ENCODE results near the gene SCFD2. TPM values are rescaled to one million over a fixed set of nuclear protein-coding genes. Genes with fewer than 3 reads are reported as not detected.

SCFD2 gene
- polyA plus RNA-seq, 3 donors = 5.4 to 9.4 (median 6.7) TPM

GRCh38 chr4:52947401-52948056 is 418.3 kb downstream of the SCFD2 start:
- no CpG with 5 or more reads among the region's 4 CpGs for WGBS (ENCODE audit: insufficient coverage)
- Mint-ChIP-seq H3K9me3 (peaks cover 0 to 2% (median 0%) of the 10 kb centered on the region in 7 donors), H3K4me1 (no peaks in the 10 kb centered on the region), H3K27me3 (ENCODE audit: low read depth in 3 of 3) (no peaks in the 10 kb centered on the region), H3K27ac (no peak overlapping the region), H3K4me3 (no peak overlapping the region), H3K36me3 (peaks cover 2 to 4% of the 10 kb centered on the region in 2 donors)
- Histone ChIP-seq H3K27me3 (ENCODE audit: control insufficient read depth in 2 of 2, insufficient read depth in 2 of 2, low read length in 2 of 2) (no peaks in the 10 kb centered on the region), H3K4me1 (ENCODE audit: control insufficient read depth in 1 of 2, insufficient read depth in 2 of 2, low read length in 2 of 2) (no peaks in the 10 kb centered on the region), H3K27ac (ENCODE audit: low read depth in 1 of 2, low read length in 2 of 2) (no peak overlapping the region), H3K79me2 (ENCODE audit: insufficient read depth, low read length) (no peaks in the 10 kb centered on the region), H3K9me3 (replicated peaks in 1 of 2; ENCODE audit: control insufficient read depth in 1 of 2, insufficient read depth in 1 of 2, low read length in 2 of 2) (no peaks in the 10 kb centered on the region), H3K4me2 (replicated peaks; ENCODE audit: extremely low read depth, low read length, poor library complexity, severe bottlenecking) (no peak overlapping the region), H3K4me3 (replicated peaks in 1 of 3; ENCODE audit: low read depth in 2 of 3, low read length in 3 of 3) (no peak overlapping the region), H3K9ac (ENCODE audit: insufficient read depth, low read length, poor library complexity, severe bottlenecking) (no peak overlapping the region), H2AFZ (ENCODE audit: insufficient read depth, low read depth, low read length, poor library complexity, severe bottlenecking) (no peak overlapping the region), H3K36me3 (replicated peaks in 1 of 2; ENCODE audit: control insufficient read depth in 1 of 2, insufficient read depth in 2 of 2, low read length in 2 of 2) (no peaks in the 10 kb centered on the region), H4K20me1 (ENCODE audit: insufficient read depth, low read length) (no peaks in the 10 kb centered on the region)
- DNase-seq = no peak
- intact Hi-C loops (cut with micrococcal nuclease) = no loop called here
- no peak for TF ChIP-seq CTCF (IDR thresholded peaks at IDR 0.05)

- WGBS (ENCODE audit: insufficient coverage) = 94% methylated on average over 4 of the region's 4 CpGs
- DNase-seq = no peak
- H3K27me3 Mint-ChIP-seq (ENCODE audit: low read depth in 3 of 3) = no peaks in the 10 kb centered on the region
These were observed 419.0 kb downstream of the SCFD2 start for GRCh38 chr4:52946855-52947254.

More at GRCh38 chr4:52946855-52947254, 419.0 kb downstream of the SCFD2 start:
- Histone ChIP-seq H4K20me1 (ENCODE audit: insufficient read depth, low read length) (no peaks in the 10 kb centered on the region), H3K4me3 (replicated peaks in 1 of 3; ENCODE audit: low read depth in 2 of 3, low read length in 3 of 3) (no peak overlapping the region), H3K9ac (ENCODE audit: insufficient read depth, low read length, poor library complexity, severe bottlenecking) (no peak overlapping the region), H3K9me3 (replicated peaks in 1 of 2; ENCODE audit: control insufficient read depth in 1 of 2, insufficient read depth in 1 of 2, low read length in 2 of 2) (no peaks in the 10 kb centered on the region), H3K27me3 (ENCODE audit: control insufficient read depth in 2 of 2, insufficient read depth in 2 of 2, low read length in 2 of 2) (no peaks in the 10 kb centered on the region), H3K4me1 (ENCODE audit: control insufficient read depth in 1 of 2, insufficient read depth in 2 of 2, low read length in 2 of 2) (no peaks in the 10 kb centered on the region), H3K36me3 (replicated peaks in 1 of 2; ENCODE audit: control insufficient read depth in 1 of 2, insufficient read depth in 2 of 2, low read length in 2 of 2) (no peaks in the 10 kb centered on the region), H3K4me2 (replicated peaks; ENCODE audit: extremely low read depth, low read length, poor library complexity, severe bottlenecking) (no peak overlapping the region), H3K79me2 (ENCODE audit: insufficient read depth, low read length) (no peaks in the 10 kb centered on the region), H3K27ac (ENCODE audit: low read depth in 1 of 2, low read length in 2 of 2) (no peak overlapping the region), H2AFZ (ENCODE audit: insufficient read depth, low read depth, low read length, poor library complexity, severe bottlenecking) (no peak overlapping the region)
- no peak overlapping the region for H3K4me3 Mint-ChIP-seq
- H3K27ac Mint-ChIP-seq = no peak overlapping the region
- no peak for TF ChIP-seq CTCF (IDR thresholded peaks at IDR 0.05)
- H3K4me1 Mint-ChIP-seq = no peaks in the 10 kb centered on the region
- H3K9me3 Mint-ChIP-seq = peaks cover 0 to 2% (median 0%) of the 10 kb centered on the region in 7 donors
- peaks cover 2 to 4% of the 10 kb centered on the region in 2 donors for H3K36me3 Mint-ChIP-seq
- intact Hi-C loops (cut with micrococcal nuclease) = no loop called here
